NCI-H1417 (cell line): ENCODE data around the gene CDH4.

Source experiments
- DNase-seq, 3 experiments: peaks; one replicate each; lab custom pipeline; 2025; lab: John Stamatoyannopoulos, UW

Gene CDH4

DNA sequence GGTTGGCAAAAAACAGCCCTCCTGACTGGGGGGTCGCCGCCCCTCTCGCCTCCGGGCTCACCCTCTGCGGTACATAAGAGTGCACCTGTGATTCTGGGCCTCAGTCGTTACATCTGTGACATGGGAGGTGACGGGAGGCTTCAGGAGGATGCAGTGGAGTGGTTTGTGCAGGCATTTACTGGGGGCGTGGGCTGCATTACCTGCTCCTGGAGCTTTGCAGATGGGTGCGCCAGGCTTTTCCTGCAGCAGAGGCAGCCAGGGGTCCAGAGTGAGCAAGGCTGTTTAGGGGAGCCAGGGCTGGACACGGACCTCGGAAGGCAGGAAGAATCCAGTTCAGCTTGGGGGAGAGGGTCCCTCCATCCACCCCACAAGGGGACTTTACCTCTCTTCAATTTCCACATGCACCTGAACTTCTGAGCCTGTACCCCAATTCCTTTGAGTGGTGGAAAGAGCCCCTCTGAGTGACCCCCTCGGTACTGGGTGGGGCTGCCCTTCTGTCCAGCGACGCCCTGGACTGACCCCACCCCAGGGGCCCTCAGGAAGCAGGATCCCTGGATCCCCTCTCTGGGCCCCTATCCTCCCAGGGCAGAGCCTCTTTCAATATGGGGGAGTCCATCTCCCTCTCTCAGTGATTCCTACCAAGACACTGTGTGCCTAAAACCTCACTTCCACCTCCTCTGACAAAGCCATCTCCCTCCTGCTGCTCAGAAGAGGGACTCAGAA, 679.6 kb downstream of the CDH4 start:
- DNase-seq, result no peak

DNA sequence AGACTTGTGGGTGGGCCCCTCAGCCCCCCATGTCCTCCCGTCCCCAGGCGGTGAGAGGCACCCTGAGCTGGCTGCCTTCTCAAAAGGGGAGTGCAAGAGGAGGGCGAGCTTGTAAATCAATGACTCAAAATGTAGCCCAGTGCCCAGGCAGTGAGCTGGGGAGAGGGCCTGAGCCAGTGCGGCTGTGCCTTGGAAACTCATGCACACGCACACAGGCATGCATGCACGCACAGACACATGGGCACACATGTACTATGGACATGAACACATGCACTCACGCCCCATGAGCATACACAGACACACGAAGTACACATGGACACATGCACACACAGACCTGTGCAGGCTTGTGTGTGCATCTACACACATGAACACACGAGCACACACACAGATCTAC, 680.1 kb downstream of the CDH4 start:
- DNase-seq, result no peak

DNA sequence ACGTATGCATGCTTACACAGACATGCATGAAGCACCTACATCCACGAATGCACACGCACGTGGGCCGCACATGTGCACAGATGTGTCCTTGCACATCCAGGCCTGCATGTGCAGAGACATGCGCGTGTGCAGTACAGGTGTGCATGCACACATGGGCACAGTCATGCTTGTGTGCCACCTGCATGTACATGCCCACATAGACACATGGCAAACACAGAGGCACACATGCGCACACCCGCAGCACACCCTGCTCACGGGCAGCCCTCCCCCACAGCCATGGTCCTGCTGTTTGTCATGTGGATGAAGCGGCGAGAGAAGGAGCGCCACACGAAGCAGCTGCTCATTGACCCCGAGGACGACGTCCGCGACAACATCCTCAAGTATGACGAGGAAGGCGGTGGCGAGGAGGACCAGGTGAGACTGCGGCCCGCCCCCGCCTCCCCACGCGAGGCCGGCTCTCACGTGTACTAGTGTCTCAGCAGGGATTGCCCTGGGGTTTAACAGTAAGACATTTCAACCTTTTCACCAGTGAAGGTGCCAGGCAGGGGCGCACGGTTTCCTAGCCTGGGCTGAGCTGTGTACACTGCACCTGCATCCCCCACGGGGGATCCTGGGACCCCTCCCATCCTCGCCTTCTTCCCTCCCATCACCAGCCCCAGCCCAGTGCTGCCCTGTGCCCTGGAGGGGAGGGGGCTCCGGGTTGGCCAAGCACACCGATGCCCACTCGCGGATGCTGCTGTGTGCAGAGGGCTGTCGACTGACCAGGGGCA, 680.8 kb downstream of the CDH4 start:
- DNase-seq, result peak in 1 of 3 experiments; percentile 28

DNA sequence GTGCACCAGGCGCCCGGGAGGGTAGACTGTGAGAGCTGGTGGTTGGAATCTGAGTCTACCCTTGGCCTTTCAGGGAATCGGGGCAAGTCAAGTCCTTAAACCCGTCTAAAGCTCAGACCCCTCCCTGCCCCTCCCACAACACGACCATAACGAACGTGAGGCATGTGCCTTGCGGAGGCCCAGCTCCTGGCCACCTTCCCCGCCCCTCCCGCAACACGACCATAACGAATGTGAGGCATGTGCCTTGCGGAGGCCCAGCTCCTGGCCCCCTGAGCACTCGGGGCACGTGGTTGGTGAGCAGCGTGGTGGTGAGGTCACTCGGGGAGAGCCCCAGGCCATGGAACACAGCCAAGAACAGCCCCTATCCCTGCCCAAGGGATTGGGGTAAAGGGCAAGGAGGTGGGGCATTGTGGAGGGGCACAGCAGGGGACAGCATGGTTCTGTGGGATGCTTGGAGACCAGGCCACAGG, 681.5 kb downstream of the CDH4 start:
- peak in 1 of 3 experiments; percentile 14 for DNase-seq

DNA sequence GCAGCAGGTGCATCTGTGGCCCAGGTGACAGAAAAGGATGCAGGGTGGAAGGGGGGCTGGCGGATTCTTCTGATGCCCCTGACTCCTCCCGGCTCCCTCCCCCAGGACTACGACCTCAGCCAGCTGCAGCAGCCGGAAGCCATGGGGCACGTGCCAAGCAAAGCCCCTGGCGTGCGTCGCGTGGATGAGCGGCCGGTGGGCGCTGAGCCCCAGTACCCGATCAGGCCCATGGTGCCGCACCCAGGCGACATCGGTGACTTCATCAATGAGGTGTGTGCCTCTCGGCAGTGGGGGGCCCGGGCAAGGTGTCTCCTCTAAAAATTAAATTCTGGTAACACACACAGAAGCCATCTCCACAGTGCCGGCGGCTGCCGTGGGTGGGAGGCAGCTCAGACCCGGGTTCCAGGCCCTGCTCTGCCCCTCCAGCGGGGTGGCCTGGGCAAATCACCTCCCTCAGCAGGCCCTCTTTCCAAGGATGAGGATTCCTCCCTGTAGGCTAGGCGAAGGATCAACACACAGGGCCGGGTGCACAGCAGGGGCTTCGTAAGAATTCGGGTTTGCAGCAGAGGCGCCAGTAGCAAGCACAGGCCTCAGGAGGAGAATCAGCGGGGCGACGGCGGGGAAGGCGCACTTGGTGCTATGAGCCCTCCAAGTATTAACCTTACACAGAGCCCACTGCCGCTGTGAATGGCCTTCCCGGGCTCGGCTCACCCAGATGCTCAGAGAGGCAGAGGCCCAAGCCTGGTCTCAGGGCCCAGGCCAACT, 682.1 kb downstream of the CDH4 start:
- DNase-seq, result no peak

DNA sequence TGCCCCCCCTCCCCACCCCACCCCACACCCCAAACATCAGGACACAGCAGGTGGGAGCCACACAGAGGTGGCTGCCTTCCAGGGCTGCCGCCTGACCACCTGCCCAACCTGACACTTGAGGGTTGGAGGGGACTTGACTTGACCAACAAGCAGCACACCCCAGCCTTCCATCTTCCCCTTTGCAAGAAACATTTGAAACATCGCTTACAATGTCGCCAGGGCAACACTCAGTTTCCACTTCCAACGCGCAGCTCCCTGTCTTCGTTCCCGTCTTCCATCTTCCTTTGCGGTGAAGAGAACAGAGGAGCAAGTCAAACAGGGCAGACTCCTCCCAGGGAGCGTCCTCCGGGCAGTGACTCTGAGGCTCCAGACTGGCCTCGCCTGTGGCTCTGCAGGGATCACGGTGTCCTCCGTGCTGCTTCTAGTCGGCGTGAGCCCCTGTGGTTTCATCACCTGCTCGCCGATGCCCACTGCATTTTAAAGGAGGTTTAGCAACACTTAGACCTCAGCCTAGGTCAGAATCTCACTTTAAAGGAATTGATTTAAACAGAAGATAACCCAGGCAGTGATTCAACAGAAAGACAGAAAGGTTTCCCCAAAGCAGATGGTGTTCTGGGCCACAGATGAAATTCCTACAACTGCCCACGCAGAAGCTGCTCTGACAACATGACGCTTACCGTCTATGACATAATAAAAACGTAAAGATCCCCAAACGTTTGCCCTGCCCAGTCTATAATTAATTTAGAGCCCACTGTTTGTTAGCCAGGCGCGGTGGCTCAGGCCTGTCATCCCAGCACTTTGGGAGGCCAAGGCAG, 682.9 kb downstream of the CDH4 start:
- DNase-seq, result no peak

DNA sequence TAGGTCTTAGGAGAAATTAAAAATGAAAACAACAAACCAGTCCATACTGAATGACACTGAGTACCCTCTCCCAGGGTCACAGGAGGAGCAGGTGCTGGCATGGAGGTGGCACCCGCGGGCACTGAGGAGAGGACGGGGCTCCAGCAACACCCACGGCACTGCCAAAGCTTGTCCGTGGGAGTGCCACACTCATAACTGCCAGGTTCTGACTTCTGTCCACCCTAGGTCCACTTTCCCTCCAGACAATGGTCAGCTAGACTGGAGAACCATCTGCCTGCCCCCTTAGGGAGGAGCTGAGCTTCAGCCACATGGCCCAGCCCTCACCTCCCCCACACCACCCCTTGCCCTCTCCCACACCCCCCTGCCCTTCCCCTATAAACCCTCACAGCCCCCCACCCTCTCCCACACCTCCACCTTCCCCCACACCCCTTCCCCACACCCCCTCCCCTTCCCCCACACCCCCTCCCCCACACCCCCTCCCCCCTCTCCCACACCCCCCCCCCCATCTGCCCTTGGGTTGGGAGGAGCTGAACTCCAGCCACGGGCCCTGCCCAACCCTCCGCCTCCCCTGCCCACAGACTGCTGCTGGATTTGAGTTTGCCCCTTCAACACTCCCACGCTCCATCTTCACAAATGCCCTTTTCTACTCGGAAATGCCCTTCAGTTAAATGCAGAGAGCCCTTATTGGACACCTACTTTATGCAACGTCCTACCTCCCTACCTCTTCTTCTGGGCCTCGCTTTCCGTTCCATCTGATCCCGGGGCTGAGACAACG, 684.1 kb downstream of the CDH4 start:
- no peak for DNase-seq

DNA sequence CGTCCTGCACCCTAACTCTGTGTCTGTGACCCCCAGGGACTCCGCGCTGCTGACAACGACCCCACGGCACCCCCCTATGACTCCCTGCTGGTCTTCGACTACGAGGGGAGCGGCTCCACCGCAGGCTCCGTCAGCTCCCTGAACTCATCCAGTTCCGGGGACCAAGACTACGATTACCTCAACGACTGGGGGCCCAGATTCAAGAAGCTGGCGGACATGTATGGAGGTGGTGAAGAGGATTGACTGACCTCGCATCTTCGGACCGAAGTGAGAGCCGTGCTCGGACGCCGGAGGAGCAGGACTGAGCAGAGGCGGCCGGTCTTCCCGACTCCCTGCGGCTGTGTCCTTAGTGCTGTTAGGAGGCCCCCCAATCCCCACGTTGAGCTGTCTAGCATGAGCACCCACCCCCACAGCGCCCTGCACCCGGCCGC, 684.7 kb downstream of the CDH4 start:
- DNase-seq, result no peak

DNA sequence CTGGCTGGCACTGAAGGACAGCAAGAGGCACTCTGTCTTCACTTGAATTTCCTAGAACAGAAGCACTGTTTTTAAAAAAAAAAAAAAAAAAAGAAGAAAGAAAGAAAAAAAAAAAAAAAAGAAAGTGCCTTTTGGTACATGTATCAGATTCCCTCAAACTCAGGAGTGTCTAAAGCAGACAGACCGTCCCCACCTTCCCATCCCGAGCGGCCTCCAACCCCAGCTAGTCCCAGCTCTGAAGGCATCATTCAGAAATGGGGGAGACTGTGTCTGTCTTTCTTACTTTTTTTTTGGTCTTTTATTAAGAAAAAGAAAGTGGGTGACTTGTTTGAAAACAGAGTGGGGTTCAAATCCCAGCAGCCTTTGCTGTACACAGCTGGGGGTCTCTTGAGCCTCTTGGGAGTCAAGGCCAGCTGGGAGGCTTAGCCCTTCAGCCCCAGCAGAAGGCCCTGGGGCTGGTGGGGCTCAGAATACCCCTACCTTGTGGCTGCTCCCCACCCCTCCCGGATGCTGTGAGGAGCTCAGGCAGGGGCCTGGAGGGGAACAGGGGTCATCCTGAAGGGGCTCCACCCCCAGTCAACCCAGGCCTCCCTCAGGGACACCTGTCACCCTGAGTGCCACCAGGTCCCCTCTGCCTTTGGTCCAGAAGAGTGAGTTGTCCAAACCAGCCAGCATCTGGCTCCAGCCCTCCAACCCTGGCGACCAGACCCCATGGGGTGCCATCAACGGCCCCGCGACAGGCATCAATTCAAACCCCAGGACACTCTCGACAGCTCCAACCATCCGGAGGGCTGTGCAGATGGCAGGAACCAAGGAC, 685.3 kb downstream of the CDH4 start:
- peak in 1 of 3 experiments; percentile 46 for DNase-seq

DNA sequence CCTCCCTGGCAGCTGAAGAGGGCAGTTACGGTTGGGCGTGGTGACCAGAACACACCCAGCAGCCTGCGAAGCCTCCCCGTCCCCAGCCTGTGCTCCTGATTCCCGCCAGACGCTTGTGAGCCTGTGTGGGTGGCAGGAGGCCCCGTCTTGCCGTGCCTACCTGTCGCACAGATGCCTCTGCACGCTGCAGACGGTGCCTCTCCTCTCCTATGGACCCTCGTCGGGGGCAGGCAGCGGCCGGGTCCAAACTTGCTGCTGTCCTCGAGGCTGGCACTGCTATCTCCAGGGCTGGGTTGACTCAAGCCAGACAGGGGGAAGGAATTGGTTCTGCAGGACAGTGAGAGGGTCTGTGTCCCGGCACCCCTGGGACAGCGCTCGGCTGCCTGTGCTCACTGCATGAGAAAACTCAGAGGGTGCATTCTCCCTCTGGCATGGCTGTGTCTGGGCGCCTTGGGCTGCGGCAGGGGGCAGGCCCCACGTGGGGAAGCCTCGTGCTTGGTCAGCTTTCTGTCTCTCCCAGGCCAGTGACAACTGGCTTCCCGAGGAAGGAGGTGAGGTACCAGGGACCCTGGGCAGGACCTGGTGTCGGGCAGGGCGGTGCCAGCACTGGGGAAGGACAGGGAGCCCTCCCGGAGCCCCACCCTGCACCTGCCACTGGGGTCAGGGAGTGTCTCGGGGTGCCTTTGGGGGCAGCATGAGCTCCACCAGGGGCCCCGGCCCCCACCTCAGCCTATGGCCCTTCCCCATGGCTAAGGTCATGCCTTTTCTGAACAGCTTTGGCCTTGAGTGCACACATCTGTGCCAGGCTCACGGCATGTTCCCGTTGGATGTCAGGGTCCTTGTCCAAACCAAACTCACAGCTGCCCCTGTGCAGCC, 686.1 kb downstream of the CDH4 start:
- DNase-seq, result peak in 1 of 3 experiments; percentile 18

DNA sequence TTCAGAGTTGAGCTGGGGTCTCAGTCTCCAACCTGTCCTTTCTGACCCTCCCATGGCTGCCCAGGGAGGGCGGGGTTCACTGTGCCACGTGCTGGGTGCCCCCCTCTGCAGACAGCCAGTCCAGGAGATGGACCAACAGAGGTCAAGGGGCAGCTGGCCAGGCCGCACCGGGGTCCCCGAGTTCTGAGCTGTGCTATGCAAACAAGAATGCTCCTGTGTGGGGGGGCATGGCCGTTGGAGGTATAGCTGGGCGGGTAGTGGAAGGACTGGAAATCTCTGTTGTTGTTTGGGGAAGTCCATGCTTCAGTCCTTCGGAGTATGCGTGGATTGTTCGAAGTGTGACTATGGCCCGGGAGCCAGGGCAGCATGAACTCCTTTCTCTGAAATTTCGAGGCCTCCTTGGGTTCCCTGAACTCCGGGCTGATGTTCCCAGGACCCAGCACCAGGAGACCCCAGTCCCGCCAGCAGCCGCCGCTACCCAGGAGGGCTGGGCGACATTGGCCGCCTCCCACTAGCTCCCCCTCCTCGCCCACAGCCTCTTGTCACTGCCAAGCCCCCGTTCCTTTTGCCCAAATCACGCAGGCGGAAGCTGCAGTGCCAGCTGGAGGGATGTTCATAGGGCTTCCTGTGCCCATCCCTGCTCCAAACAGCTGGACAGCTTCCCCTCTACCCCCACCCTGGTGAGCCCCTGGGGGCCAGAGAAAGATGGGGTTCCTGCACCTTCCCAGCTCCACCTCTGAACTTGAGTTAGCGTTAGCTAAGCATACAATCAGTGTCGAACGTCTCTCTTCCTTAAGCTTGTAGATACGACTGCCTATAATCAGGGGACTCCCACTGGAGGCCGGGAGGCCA, 687.0 kb downstream of the CDH4 start:
- no peak for DNase-seq

DNA sequence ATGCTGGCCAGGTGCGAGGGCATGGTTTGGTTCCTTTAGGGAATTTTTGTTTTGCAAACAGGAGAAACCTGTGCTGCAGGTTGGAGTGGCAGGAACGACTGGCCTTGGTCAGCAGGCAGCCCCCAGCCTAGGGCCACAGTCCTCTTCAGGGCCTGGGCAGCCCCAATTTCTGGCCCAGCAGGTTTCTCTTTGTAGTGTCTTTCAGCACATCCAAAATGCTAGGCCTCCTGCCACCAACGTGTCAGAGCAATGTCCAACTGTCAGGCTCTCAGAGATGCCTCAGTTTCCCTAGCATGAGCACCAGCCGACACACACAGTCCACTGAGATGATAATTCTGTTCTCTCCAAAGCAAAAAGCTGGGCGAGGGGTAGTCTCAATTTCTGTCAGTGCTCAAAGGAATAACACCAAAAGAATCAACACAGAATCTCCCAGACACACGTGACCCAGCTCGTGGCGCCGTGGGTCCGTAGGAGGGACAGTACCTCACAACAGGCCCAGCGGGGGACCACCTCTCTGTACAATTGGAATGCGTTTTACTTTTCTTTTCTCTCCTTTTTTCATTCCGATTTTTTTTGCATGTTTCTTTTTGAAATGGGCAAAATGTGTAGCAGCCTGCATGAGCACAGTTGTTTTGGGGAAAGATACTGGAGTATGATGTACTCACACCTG, 687.8 kb downstream of the CDH4 start:
- DNase-seq, result no peak

DNA sequence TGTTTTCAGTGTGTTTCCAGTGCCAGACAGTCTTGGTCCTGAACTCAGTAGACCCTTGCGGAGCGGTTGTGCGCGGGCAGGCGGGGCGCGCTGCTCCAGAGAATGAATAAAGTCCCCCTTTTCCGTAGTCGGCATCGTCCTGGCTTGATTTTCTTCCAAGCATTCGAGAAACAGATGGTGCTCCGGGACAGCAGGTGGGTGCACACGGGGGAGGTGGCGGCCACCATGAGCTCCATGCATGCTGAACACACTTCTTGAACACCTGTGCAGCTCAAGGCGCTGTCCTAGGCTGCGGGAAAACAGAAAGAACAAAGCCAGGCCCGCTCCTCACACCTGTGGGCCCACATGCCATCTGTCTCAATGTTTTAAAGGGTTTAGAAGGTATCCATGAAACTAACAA, 688.4 kb downstream of the CDH4 start:
- no peak for DNase-seq

DNA sequence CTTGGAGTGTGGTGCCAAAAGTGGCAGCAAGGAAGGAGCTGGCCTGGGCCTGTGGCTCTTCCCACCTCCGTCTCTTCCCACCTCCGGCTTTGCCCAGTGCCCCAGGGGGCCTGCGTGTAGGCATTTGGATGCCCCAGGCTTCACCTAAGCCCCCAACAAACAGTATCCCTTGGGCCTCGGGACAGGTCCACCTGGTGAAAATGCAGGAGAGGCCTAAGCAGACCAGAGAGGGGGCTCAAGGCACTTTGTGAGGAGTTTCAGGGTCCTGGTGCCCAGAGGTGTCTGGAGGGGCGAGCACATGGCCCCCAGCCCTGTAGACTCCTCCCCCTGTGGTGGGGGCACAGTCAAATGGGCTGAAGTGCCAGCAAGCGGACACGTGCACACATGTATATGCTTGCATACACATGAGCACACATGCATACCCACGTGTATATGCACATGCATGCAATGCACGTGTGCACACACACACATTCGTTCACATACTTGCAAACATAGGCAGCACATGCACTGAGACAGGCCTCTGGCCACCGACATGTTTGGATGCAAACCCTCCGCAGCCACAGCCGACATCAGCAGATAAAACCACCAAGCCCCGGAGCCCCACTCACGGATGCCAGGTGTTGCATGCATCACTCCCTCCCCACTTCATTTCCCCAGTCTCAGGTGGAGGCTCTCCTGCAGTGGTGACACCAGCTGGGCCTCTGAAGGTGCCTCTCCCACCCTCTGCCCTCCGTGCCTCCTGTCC, 689.1 kb downstream of the CDH4 start:
- DNase-seq, result peak in 1 of 3 experiments; percentile 49

DNA sequence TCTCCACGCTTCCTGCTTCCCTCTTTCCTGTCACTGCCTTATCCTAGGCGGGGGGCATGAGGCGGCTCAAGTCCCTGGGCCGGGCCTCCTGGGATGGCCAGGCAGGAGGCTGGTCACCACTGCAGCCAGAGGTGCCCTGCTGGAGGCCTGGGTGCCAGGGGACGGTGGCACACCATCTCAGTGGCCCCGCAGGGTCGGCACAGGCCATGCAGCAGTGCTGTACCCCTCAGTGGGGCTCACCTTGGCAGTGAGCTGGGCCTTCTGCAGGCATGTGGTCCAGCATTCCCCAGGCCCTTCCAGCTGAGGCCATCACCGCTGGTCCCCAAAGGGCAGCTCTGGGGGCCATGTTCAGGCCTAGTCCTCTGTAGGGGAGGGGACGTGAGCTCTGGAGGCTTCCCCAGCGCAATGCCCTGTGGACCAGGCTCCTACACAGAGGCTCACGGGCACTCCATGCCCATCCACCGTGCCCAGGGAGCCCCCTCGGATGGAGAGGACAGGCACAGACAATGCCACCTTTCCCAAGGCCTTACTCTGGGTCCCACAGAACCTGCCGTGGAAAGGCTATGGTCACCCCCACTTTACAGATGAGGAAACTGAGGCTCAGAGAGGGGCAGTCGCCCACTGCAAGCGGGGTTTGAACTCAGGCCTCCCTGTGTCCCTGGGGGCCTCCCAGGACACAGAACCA, 689.8 kb downstream of the CDH4 start:
- no peak for DNase-seq

DNA sequence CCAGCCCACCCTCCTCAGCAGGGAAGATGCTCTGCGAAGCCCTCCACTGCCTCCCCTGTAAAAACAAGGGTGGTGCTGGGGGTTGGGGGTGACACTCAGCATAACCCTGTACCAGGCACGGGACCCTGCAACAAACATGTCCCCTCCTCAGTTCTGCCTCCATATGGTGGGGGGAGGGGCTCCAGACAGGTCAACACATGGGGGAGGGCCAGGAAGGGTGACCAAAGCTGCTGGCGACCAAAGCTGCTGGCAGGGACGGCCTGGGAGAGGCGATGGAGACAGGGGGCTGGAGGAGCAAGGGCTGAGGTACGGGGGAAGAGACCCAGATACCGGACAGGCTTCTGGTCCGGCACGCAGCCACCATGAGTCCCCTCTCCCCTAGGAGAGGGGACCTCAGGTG, 690.5 kb downstream of the CDH4 start:
- DNase-seq, result no peak
